Ovary (tissue), 3 donors: Measurements from ENCODE around the gene PDXDC1.

Source experiments
- CTCF ChIP-seq, 3 donors: fragments of 450-650 bp in 2 of 3; fragments of 200-600 bp in 1 of 3; IDR thresholded peaks; one replicate each; pipeline versions ENCODE4 v1.5.1 to v1.8.0; 2016 to 2022; ENCODE audit warnings: antibody characterized with exemption in 3 of 3, mild to moderate bottlenecking in 1 of 3
- POLR2A ChIP-seq: fragments of 450-650 bp; IDR thresholded peaks from one replicate; pipeline ENCODE4 v1.6.1; 2017; ENCODE audit warnings: antibody characterized with exemption, mild to moderate bottlenecking, moderate library complexity
- donor health status: DM: no; HTN: no; CAD: no.

- TF ChIP-seq CTCF (IDR thresholded peaks at IDR 0.05) (no peak), POLR2A (no peak)
These were observed 74.9 kb downstream of the PDXDC1 start for GRCh38 chr16:15049581-15050180.
